Tibial artery (tissue), 4 donors: ENCODE results near the gene MAP3K2.
A peak's percentile ranks its signal among the peaks of the same experiment; 100 is the strongest.

Experiments
- DNase-seq, 2 donors: peaks; one replicate each; pipeline ENCODE4 v3.0.0-alpha.2; 2019
- H3K27ac ChIP-seq, 2 donors: fragments of 200-600 bp; sonication (generic) in 1 of 2; 1 replicate in 1 of 2; 2 replicates in 1 of 2; pipeline ENCODE4 v1.5.1; 2018 to 2019; ENCODE audit warnings: mild to moderate bottlenecking in 1 of 2
- H3K27me3 ChIP-seq, 2 donors: fragments of 200-600 bp; sonication (generic) in 1 of 2; one replicate each; pipeline versions ENCODE4 v1.5.1 to v1.6.0; 2016 to 2019
- H3K36me3 ChIP-seq, 3 donors: fragments of 200-600 bp; sonication (generic) in 2 of 3; one replicate each; pipeline ENCODE4 v1.5.1; 2016 to 2019; ENCODE audit warnings: mild to moderate bottlenecking in 2 of 3
- H3K4me1 ChIP-seq, 4 donors: fragments of 200-600 bp; sonication (generic) in 2 of 4; 1 replicate in 3 of 4; 2 replicates in 1 of 4; pipeline ENCODE4 v1.5.1; 2016 to 2019
- H3K4me3 ChIP-seq, 2 donors: fragments of 200-600 bp; sonication (generic) in 1 of 2; 1 replicate in 1 of 2; 2 replicates in 1 of 2; pipeline ENCODE4 v1.5.1; 2018 to 2019; ENCODE audit warnings: mild to moderate bottlenecking in 2 of 2
- H3K9me3 ChIP-seq, 3 donors: fragments of 200-600 bp; sonication (generic) in 1 of 3; one replicate each; pipeline ENCODE4 v1.5.1; 2016 to 2019
- CTCF ChIP-seq, 2 experiments: fragments of 200-600 bp in 1 of 2; fragments of 450-650 bp in 1 of 2; IDR thresholded peaks; one replicate each; pipeline ENCODE4 v1.5.1; 2017 to 2019; ENCODE audit warnings: antibody characterized with exemption in 2 of 2, mild to moderate bottlenecking in 1 of 2, moderate library complexity in 1 of 2
- intact Hi-C: fragments of 100-400 bp; cut with DNase I; formaldehyde crosslinking; loops from one replicate; pipeline ENCODE4 v1.15.0; 2023; ENCODE audit warnings: low total_unique reads

Gene MAP3K2

GRCh38 chr2:127397568-127398238, 9.9 kb upstream of the MAP3K2 start:
- peak overlapping the region; percentile 65 to 70 for H3K27ac ChIP-seq
- no peak for DNase-seq
- H3K9me3 ChIP-seq, result no peaks in the 10 kb centered on the region
- H3K4me1 ChIP-seq, result peaks cover 0 to 30% (median 26%) of the 10 kb centered on the region in 4 donors
- no peaks in the 10 kb centered on the region for H3K27me3 ChIP-seq
- intact Hi-C loops, result no loop called here
- no peaks in the 10 kb centered on the region for H3K36me3 ChIP-seq
- no peak for TF ChIP-seq CTCF (IDR thresholded peaks at IDR 0.05)
- no peak overlapping the region for H3K4me3 ChIP-seq

- Histone ChIP-seq H3K36me3 (no peaks in the 10 kb centered on the region), H3K27ac (peak overlapping the region; percentile 2 to 23), H3K4me3 (no peak overlapping the region), H3K4me1 (peaks cover 0 to 23% (median 16%) of the 10 kb centered on the region in 4 donors), H3K9me3 (no peaks in the 10 kb centered on the region), H3K27me3 (no peaks in the 10 kb centered on the region)
- no peak for TF ChIP-seq CTCF (IDR thresholded peaks at IDR 0.05)
- intact Hi-C loops, result no loop called here
- no peak for DNase-seq
Measured at GRCh38 chr2:127394492-127394891, 6.7 kb upstream of the MAP3K2 start.

GRCh38 chr2:127392828-127393578, 5.2 kb upstream of the MAP3K2 start:
- Histone ChIP-seq H3K27me3 (no peaks in the 10 kb centered on the region), H3K36me3 (no peaks in the 10 kb centered on the region), H3K9me3 (no peaks in the 10 kb centered on the region), H3K4me1 (peaks cover 0 to 22% (median 12%) of the 10 kb centered on the region in 4 donors), H3K4me3 (no peak overlapping the region), H3K27ac (peak overlapping the region; percentile 23 to 41)
- DNase-seq, result no peak
- intact Hi-C loops, result no loop called here
- no peak for TF ChIP-seq CTCF (IDR thresholded peaks at IDR 0.05)

GRCh38 chr2:127392133-127392827, 4.5 kb upstream of the MAP3K2 start:
- Histone ChIP-seq H3K4me3 (no peak overlapping the region), H3K36me3 (no peaks in the 10 kb centered on the region), H3K27me3 (no peaks in the 10 kb centered on the region), H3K27ac (peak overlapping the region; percentile 23 to 41), H3K9me3 (no peaks in the 10 kb centered on the region), H3K4me1 (peaks cover 0 to 15% (median 7%) of the 10 kb centered on the region in 4 donors)
- intact Hi-C loops, result no loop called here
- no peak for DNase-seq
- no peak for TF ChIP-seq CTCF (IDR thresholded peaks at IDR 0.05)

- no peak for DNase-seq
- Histone ChIP-seq H3K27me3 (no peaks in the 10 kb centered on the region), H3K4me1 (peaks cover 0 to 34% (median 7%) of the 10 kb centered on the region in 4 donors), H3K9me3 (no peaks in the 10 kb centered on the region), H3K36me3 (no peaks in the 10 kb centered on the region), H3K27ac (no peak overlapping the region), H3K4me3 (no peak overlapping the region)
- TF ChIP-seq CTCF (IDR thresholded peaks at IDR 0.05), result no peak
- intact Hi-C loops, result loop anchor here (10.0 kb wide), 1 partner anchor 285 kb away; the partner anchor contains the start of gene LIMS2
Measured at GRCh38 chr2:127389778-127390435, 2.1 kb upstream of the MAP3K2 start.
